ENCODE measurements around the gene TRIM71.
"Not testable (repeated sequence)": the region's sequence is repeated elsewhere in the genome, so short reads cannot be mapped to it uniquely, and the experiment has no call there.

Gene TRIM71

GRCh38 chr3:32817558-32818228 is at the start of gene TRIM71:
Gene TRIM71, plus strand, starts transcription at chr3:32817997. Its CDS starts 84 bp downstream, at chr3:32818081.
- no peak for DNase-seq (ENCODE audit: low read depth in 2 of 2)

GRCh38 chr3:32778389-32778788 is 39.4 kb upstream of the TRIM71 start:
- no peak for DNase-seq (ENCODE audit: low read depth in 2 of 2)

- no peak for DNase-seq (ENCODE audit: low read depth in 2 of 2)
Measured at GRCh38 chr3:32780071-32780734, 37.6 kb upstream of the TRIM71 start.

GRCh38 chr3:32780735-32781210 is 37.0 kb upstream of the TRIM71 start:
- no peak for DNase-seq (ENCODE audit: low read depth in 2 of 2)

- DNase-seq (ENCODE audit: low read depth in 2 of 2): peak; percentile 25 to 40
Measured at GRCh38 chr3:32781211-32781968, 36.4 kb upstream of the TRIM71 start.

GRCh38 chr3:32781969-32782270 is 35.9 kb upstream of the TRIM71 start:
- not testable (repeated sequence) for DNase-seq (ENCODE audit: low read depth in 2 of 2)

- DNase-seq (ENCODE audit: low read depth in 2 of 2): no peak
Measured at GRCh38 chr3:32782407-32782806, 35.4 kb upstream of the TRIM71 start.

- no peak for DNase-seq (ENCODE audit: low read depth in 2 of 2)
Measured at GRCh38 chr3:32791833-32792232, 26.0 kb upstream of the TRIM71 start.

- DNase-seq (ENCODE audit: low read depth in 2 of 2): no peak
Measured at GRCh38 chr3:32794487-32795308, 23.1 kb upstream of the TRIM71 start.

GRCh38 chr3:32796384-32796950 is 21.3 kb upstream of the TRIM71 start:
- DNase-seq (ENCODE audit: low read depth in 2 of 2): not testable (repeated sequence)

GRCh38 chr3:32797776-32798175 is 20.0 kb upstream of the TRIM71 start:
- DNase-seq (ENCODE audit: low read depth in 2 of 2): no peak

- DNase-seq (ENCODE audit: low read depth in 2 of 2): not testable (repeated sequence)
Measured at GRCh38 chr3:32801440-32801839, 16.4 kb upstream of the TRIM71 start.

GRCh38 chr3:32813180-32813579 is 4.6 kb upstream of the TRIM71 start:
- no peak for DNase-seq (ENCODE audit: low read depth in 2 of 2)

GRCh38 chr3:32814361-32814760 is 3.4 kb upstream of the TRIM71 start:
- no peak for DNase-seq (ENCODE audit: low read depth in 2 of 2)

- no peak for DNase-seq (ENCODE audit: low read depth in 2 of 2)
Measured at GRCh38 chr3:32815841-32816438, 1.9 kb upstream of the TRIM71 start.

GRCh38 chr3:32816439-32817256 is 1.1 kb upstream of the TRIM71 start:
- no peak for DNase-seq (ENCODE audit: low read depth in 2 of 2)

- DNase-seq (ENCODE audit: low read depth in 2 of 2): no peak
Measured at GRCh38 chr3:32817257-32817557, 590 bp upstream of the TRIM71 start.

GRCh38 chr3:32818229-32818969 is 602 bp downstream of the TRIM71 start:
- no peak for DNase-seq (ENCODE audit: low read depth in 2 of 2)

GRCh38 chr3:32818970-32819511 is 1.2 kb downstream of the TRIM71 start:
- no peak for DNase-seq (ENCODE audit: low read depth in 2 of 2)
